Measurements from ENCODE around the gene ZBED5.
"Not testable (repeated sequence)": the region's sequence is repeated elsewhere in the genome, so short reads cannot be mapped to it uniquely, and the experiment has no call there.

Gene ZBED5

GRCh38 chr11:10887307-10887706 is 29.5 kb upstream of the ZBED5 start:
- no peak for DNase-seq (ENCODE audit: low read depth in 1 of 2, low spot score in 1 of 2)
- H3K27me3 ChIP-seq (ENCODE audit: insufficient read depth, poor library complexity, severe bottlenecking): no peaks in the 10 kb centered on the region
- no peak overlapping the region for H3K27ac ChIP-seq (replicated peaks)
- no peak for TF ChIP-seq POLR2AphosphoS5 (IDR thresholded peaks at IDR 0.05; ENCODE audit: low read depth)
- H3K4me3 ChIP-seq (replicated peaks; ENCODE audit: insufficient read depth, low read length): no peak overlapping the region

- Histone ChIP-seq H3K27ac (replicated peaks) (no peak overlapping the region), H3K27me3 (ENCODE audit: insufficient read depth, poor library complexity, severe bottlenecking) (no peaks in the 10 kb centered on the region)
- TF ChIP-seq REST (IDR thresholded peaks at IDR 0.05; ENCODE audit: insufficient replicate concordance, low read depth) (no peak), GABPA (IDR thresholded peaks at IDR 0.05; ENCODE audit: low read depth) (no peak), CTCF (IDR thresholded peaks at IDR 0.05; ENCODE audit: insufficient read depth, low read length) (no peak), SPI1 (IDR thresholded peaks at IDR 0.05; ENCODE audit: borderline replicate concordance, low read depth) (no peak), POLR2AphosphoS5 (IDR thresholded peaks at IDR 0.05; ENCODE audit: low read depth) (no peak)
These were observed 28.9 kb upstream of the ZBED5 start for GRCh38 chr11:10886652-10887250.

GRCh38 chr11:10885703-10886363 is 28.0 kb upstream of the ZBED5 start:
- Histone ChIP-seq H3K27me3 (ENCODE audit: insufficient read depth, poor library complexity, severe bottlenecking) (no peaks in the 10 kb centered on the region), H3K27ac (replicated peaks) (no peak overlapping the region), H3K4me3 (replicated peaks; ENCODE audit: insufficient read depth, low read length) (no peak overlapping the region)
- TF ChIP-seq CTCF (IDR thresholded peaks at IDR 0.05; ENCODE audit: insufficient read depth, low read length): no peak
- no peak for TF ChIP-seq REST (IDR thresholded peaks at IDR 0.05; ENCODE audit: insufficient replicate concordance, low read depth)
- DNase-seq (ENCODE audit: low read depth in 1 of 2, low spot score in 1 of 2): no peak

More at GRCh38 chr11:10886652-10887250, 28.9 kb upstream of the ZBED5 start:
- H3K4me3 ChIP-seq (replicated peaks; ENCODE audit: insufficient read depth, low read length): no peak overlapping the region
- no peak for DNase-seq (ENCODE audit: low read depth in 1 of 2, low spot score in 1 of 2)

- not testable (repeated sequence) for H3K27ac ChIP-seq (replicated peaks); H3K4me3 ChIP-seq (replicated peaks; ENCODE audit: insufficient read depth, low read length); H3K27me3 ChIP-seq (ENCODE audit: insufficient read depth, poor library complexity, severe bottlenecking); DNase-seq (ENCODE audit: low read depth in 1 of 2, low spot score in 1 of 2)
These were observed 26.4 kb upstream of the ZBED5 start for GRCh38 chr11:10884292-10884691.

- TF ChIP-seq REST (IDR thresholded peaks at IDR 0.05; ENCODE audit: insufficient replicate concordance, low read depth): no peak
- Histone ChIP-seq H3K27ac (replicated peaks) (no peak overlapping the region), H3K27me3 (ENCODE audit: insufficient read depth, poor library complexity, severe bottlenecking) (no peaks in the 10 kb centered on the region), H3K4me3 (replicated peaks; ENCODE audit: insufficient read depth, low read length) (no peak overlapping the region)
- DNase-seq (ENCODE audit: low read depth in 1 of 2, low spot score in 1 of 2): no peak
These were observed 24.0 kb upstream of the ZBED5 start for GRCh38 chr11:10881892-10882291.
